Stimulated activated naive CD8-positive, alpha-beta T cell treated with anti-CD3 and anti-CD28 coated beads, Interleukin-15, amount 100 ng/mL, for 72 hours (primary cell): ENCODE measurements around the gene FOXN3.

Experiments used
- ATAC-seq: fragments of 150-1000 bp; cut with Tn5 transposase; 2 replicates; pipeline ENCODE4 v1.10.0; 2021; ENCODE audit warnings: mild to moderate bottlenecking, moderate library complexity
- DNase-seq, 2 donors: peaks; one replicate each; pipeline ENCODE4 v3.0.0; 2021 to 2022
- H3K27ac Mint-ChIP-seq, 2 donors: one replicate each; pipeline ENCODE4 v1.8.0; 2022; ENCODE audit warnings: mild to moderate bottlenecking in 2 of 2, mixed read lengths in 2 of 2, moderate library complexity in 2 of 2
- H3K27me3 Mint-ChIP-seq: one replicate; pipeline ENCODE4 v1.8.0; 2022; ENCODE audit warnings: mixed read lengths
- H3K4me1 Mint-ChIP-seq: one replicate; pipeline ENCODE4 v1.8.0; 2022; ENCODE audit warnings: mild to moderate bottlenecking, mixed read lengths
- H3K4me3 Mint-ChIP-seq, 2 donors: one replicate each; pipeline ENCODE4 v1.8.0; 2022; ENCODE audit warnings: mild to moderate bottlenecking in 2 of 2, mixed read lengths in 2 of 2, moderate library complexity in 1 of 2
- H3K9me3 Mint-ChIP-seq, 2 donors: one replicate each; pipeline ENCODE4 v1.8.0; 2022; ENCODE audit warnings: mixed read lengths in 2 of 2

FOXN3 gene

DNA sequence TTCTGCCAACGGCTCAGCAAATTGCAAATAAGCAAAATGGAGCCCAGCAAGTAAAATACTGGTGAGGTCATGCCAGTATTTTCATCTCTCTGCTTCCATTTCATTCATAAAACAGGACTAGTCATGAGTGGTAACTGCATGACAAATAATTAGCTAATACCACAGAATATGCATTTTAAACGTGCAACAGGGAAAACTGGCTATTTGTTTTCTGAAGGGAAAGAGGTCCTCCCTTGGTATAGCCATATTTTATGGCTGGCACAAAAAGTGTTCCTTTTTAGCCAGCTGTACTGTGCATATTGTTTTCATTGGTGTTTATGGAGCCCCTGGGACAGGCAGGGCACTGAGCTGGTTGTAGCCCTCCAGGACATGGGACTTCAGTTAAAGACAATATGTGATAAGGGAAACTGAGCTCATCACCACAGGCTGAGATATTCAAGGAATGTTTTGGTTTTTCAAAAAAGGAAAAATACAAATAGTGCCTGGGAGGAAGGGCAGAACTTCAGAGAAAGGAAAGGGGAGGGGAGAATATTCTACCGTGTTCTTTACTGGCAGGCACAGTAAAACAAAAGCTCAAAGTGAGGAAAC is 26.1 kb upstream of the FOXN3 start:
- Mint-ChIP-seq H3K4me3 (peak overlapping the region; percentile 59 to 69), H3K27ac (peak overlapping the region; percentile 69 to 88)
- DNase-seq = no peak

DNA sequence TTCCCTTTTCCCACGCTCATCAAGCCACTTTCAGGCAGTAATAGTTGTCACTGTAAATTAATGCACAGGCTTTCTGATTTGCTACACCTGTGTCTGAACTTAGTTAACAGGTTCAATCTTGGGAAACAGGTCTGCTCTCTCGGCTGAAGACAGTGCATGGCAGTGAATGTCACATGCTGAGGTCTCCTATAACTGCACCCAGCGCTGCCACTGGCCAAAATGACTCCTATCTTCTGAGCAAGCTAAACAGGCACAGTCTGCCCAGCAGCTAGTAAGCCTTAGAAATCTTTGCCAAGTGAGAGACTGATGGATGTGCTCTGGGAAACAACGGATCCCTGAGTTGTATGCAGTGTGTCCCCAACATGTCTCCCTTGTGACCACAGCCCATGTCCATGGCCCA is 25.2 kb upstream of the FOXN3 start:
- Mint-ChIP-seq H3K9me3 (peaks cover 0 to 2% of the 10 kb centered on the region in 2 donors), H3K4me3 (no peak overlapping the region), H3K27me3 (no peaks in the 10 kb centered on the region), H3K27ac (peak overlapping the region in 1 of 2 donors; percentile 72), H3K4me1 (peaks cover 67% of the 10 kb centered on the region)
- ATAC-seq (no peak), DNase-seq (no peak)

More for the DNA sequence above, 26.1 kb upstream of the FOXN3 start:
- Mint-ChIP-seq H3K9me3 (no peaks in the 10 kb centered on the region), H3K4me1 (peaks cover 73% of the 10 kb centered on the region), H3K27me3 (no peaks in the 10 kb centered on the region)
- no peak for ATAC-seq

DNA sequence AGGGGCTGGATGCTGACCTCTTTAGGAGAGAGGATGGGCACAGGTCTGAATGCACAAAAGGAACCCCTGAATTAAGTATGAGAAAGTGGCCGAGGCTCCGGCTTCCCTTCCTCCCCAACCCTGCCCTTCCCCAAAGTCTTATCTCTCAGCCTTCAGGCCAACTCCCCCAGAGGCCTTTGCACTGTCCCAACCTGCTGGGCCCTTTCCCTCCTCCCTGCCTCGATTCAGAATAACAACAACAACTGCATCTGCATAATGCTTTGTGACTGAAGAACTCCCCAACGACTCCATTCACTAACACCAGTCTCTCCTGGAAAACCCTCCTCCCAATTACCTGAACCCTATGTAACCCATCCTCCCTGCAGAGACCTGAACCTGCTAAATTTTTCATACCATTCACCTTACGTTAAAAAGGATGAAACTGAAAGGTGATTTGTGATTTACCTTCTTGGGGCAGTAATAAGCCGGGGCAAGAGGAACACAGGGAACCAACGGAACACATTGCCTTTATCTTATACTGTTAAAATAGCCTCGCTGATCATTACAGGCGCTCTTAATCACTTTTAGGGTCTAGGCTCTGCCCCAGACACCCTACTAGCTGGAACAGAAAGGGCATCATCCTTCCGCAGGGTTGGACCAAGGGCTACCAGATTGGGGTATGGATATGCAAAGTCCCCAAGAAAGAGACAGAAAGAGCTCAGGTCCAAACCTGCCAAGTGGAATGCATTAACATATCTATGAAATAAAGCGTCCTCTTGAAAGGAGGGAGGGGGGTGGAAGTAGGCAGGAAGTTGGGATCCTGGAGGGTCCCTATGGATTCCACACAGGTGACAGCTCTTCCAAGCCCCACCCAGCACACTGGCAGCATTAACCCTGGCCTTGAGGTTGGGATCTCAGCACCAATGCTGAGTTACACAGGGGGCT is 24.2 kb upstream of the FOXN3 start:
- DNase-seq = no peak
- H3K9me3 Mint-ChIP-seq = peaks cover 0 to 5% of the 10 kb centered on the region in 2 donors
- peaks cover 70% of the 10 kb centered on the region for H3K4me1 Mint-ChIP-seq
- ATAC-seq = no peak
- no peaks in the 10 kb centered on the region for H3K27me3 Mint-ChIP-seq
- peak overlapping the region in 1 of 2 donors; percentile 41 for H3K27ac Mint-ChIP-seq
- H3K4me3 Mint-ChIP-seq = no peak overlapping the region

DNA sequence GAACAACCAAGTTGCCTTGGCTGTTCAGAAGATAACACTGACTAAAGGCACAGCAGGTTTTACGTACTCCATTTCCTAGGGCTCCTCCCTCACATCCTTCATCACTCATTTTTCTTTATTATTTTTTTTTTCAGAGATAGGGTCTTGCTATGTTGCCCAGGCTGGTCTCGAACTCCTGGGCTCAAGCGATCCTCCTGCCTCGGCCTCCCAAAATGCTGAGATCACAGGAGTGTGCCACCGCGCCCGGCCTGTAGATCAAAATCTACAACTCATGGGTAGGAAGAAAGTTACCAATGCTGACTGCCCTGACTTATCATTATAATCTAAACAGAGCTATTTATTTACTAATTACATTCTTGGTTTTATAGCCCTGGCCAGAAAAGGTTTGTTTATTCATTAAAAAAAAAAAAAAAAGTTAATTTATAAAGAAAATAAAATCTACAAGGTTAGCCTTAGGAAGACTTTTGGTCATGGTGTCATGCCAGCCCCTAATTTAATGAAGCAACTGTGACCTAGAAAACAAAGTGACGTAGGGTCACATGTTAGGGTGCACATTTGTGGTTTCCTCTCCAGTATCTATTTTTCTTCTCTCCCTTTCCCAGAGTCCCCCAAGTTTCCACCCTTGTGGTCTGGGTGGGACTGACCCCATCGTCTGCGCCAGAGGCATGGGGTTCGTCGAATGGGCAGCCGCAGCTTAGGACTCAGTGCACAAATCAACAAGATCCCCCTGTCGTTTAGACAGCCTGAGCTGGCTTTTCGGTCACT is 19.0 kb upstream of the FOXN3 start:
- Mint-ChIP-seq H3K4me3 (no peak overlapping the region), H3K27me3 (no peaks in the 10 kb centered on the region), H3K9me3 (peaks cover 0 to 5% of the 10 kb centered on the region in 2 donors), H3K27ac (peak overlapping the region; percentile 72 to 82), H3K4me1 (peaks cover 68% of the 10 kb centered on the region)
- DNase-seq (no peak), ATAC-seq (no peak)

DNA sequence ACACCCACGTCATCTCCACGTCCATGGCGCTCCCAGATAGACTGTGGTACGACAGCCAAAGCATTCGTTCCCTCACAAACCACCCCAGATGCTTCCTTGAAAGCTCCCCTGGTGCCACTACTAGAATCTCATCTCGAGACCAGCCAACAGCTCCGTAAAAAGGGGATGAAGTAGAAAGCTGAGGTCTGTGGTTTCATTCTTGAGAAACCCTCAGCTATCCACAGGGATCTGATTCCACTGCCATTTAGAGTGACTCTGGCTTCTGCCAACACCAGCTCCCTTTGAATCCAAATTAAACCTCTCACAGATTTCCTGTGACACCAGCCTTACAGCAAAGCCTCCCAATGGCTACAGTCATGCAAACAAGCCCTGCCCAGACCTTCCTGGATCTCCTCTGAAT is 18.5 kb upstream of the FOXN3 start:
- H3K9me3 Mint-ChIP-seq = peaks cover 0 to 5% of the 10 kb centered on the region in 2 donors
- no peaks in the 10 kb centered on the region for H3K27me3 Mint-ChIP-seq
- DNase-seq = no peak
- ATAC-seq = no peak
- no peak overlapping the region for H3K4me3 Mint-ChIP-seq
- peaks cover 68% of the 10 kb centered on the region for H3K4me1 Mint-ChIP-seq
- H3K27ac Mint-ChIP-seq = peak overlapping the region in 1 of 2 donors; percentile 23

DNA sequence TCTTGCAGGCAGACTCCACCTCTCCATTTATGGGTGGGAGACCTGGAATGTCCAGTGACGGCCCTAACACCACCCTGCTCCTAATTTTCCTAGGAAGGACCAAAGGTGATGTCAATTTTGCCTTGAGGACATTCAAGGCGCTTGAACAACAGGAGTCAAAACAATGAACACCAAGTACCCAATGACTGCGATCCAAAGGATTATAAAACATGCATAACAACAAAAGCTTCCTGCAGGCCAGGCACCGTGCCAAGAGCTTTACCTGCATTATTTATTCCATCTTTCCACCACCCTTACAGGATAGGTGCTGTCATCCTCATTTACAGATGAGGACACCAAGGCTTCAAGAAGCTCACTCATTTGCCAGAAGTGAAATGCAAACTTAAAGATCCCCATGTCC is 15.2 kb upstream of the FOXN3 start:
- H3K9me3 Mint-ChIP-seq = peaks cover 0 to 3% of the 10 kb centered on the region in 2 donors
- no peaks in the 10 kb centered on the region for H3K27me3 Mint-ChIP-seq
- H3K27ac Mint-ChIP-seq = no peak overlapping the region
- peaks cover 85% of the 10 kb centered on the region for H3K4me1 Mint-ChIP-seq
- ATAC-seq (no peak), DNase-seq (no peak)
- no peak overlapping the region for H3K4me3 Mint-ChIP-seq

DNA sequence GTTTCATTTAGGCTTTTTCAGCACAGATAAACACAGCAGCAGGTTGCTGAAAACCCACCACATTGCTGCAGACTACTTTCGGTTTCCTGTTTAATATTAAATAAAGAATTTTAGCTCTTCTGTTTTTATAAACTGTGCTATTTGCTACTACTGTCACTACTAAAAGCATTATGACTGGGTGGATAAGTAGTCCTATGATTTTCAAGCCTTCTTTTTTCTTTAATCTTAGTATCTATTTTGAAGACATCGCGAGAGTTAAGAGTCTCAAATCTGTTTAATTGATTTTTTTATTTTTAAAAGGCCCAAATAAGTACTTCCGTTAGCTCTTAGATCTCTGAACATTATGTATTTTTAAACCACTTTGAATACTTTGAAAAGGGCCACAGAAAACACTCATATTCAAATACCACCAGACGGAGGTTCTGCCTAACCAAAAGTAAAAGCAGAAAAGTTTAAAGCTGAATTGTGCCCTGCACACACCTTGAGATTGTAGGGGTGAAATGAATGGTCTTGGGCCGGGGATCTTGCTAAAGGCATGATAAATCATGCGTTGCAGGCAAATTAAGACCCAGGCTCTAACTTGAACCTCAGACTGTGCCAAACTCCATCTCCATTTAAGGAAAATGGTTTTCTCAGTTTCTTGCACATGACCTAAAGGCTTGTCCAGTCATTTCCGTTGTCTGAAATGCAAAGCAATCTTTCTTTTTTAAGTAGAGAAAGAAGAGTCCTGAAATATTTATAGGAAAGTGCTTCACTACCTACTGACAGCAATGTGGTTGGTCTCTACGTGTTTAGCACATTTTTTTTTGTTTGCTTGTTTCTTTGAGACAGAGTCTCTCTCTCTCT is 13.6 kb upstream of the FOXN3 start:
- Mint-ChIP-seq H3K27ac (peak overlapping the region; percentile 32 to 96), H3K9me3 (no peaks in the 10 kb centered on the region), H3K4me3 (peak overlapping the region; percentile 72 to 93), H3K27me3 (no peaks in the 10 kb centered on the region), H3K4me1 (peaks cover 85% of the 10 kb centered on the region)
- peak; percentile 92 for ATAC-seq
- peak; percentile 62 to 79 for DNase-seq

DNA sequence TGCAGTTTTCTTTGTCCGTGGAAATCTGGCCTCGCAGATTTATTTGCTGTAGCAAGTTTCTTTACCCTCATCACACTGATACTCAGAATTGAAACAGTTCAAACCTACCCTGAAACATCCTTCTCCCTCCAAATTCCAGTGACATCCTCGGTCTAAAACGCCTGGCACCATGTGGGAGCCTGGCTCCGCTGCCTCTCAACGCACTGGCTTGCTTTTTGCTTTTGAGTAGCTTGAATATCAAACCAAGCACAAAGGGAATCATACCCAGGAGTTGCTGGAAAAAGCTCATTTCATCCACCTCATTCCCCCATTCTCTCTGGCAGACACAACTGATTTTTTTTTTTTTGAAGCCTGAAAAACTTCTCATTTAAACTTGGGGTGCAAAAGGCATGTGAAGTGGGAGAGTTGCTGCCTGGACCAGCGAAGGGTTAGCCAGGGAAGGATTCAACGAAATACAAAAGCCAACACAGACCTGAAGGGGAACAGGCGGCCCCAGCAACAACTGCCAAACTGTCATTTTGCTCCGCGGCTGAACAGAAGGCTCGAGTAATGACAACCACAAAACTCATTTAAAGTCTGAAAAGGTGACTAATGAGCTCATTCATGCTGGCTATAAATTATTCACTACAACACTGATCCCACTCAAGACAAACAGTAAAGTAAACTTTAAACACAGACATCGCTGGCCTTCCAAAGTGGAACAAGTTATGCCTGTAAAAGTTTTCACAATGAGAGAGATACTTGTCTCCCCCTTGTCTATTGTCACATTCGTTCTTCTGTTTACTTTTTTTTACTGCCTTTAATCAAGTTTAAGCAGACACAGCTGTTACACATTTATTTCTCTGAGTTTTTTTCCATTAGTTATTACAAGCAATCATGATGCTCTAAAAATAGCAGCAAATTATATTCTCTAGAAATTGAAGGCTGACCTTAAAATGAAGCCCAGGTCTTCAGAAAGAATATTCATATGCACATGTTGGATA is 12.5 kb upstream of the FOXN3 start:
- DNase-seq = peak; percentile 45 to 72
- H3K4me1 Mint-ChIP-seq = peaks cover 80% of the 10 kb centered on the region
- H3K27ac Mint-ChIP-seq = peak overlapping the region; percentile 98 to 99
- peak overlapping the region; percentile 72 to 93 for H3K4me3 Mint-ChIP-seq
- H3K27me3 Mint-ChIP-seq = no peaks in the 10 kb centered on the region
- H3K9me3 Mint-ChIP-seq = no peaks in the 10 kb centered on the region
- ATAC-seq = peak; percentile 67

DNA sequence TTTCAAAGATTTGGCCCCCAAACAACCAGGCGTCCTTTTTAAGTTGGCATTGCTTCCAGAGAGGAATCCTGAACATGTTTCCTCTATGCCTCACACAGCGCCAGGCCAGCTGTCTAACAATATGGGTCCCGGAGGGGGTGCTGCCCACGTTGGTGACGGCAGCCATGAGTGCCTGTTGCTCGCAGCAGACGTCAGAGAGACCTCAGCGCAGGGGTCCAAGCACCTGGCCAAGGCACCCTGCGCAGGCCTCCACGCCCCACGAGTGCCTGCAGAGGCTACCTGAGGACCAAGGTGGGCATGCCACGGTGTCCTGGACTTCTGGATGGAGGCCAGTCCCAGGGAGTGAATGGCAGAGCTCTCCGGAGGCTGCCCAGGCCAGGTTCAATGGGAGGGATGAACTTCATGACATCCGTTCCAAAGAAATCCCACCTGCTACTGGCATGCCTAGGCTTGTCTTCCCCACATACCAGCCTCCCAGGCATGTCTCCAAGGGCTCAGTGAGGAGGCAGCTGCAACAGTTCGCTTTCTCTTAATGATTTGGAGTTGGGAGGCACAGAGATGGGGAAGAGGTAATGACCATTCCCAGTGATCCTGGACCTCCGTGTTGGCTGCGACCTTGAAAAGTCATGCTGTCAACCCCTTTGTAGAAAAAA is 11.6 kb upstream of the FOXN3 start:
- DNase-seq (no peak), ATAC-seq (no peak)
- no peaks in the 10 kb centered on the region for H3K9me3 Mint-ChIP-seq
- H3K27ac Mint-ChIP-seq = peak overlapping the region; percentile 98 to 99
- no peaks in the 10 kb centered on the region for H3K27me3 Mint-ChIP-seq
- H3K4me3 Mint-ChIP-seq = peak overlapping the region; percentile 72 to 93
- H3K4me1 Mint-ChIP-seq = peaks cover 85% of the 10 kb centered on the region

DNA sequence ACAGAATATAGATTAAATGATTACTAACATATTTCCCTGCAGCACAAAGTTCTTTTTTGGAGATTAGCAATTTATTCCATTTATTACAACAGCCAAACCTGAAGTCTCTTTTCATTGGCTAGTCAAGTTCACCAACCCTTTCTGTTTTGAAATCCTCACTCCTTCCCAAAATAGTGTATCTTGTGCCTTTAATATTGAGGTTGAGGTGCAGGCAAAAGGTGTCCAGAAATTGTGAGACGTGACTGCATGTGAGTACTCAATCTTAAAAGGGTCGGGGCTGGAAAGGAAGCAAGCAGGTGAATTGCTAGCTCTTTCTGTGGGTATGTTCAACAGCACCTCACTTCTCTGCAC is 11.1 kb upstream of the FOXN3 start:
- Mint-ChIP-seq H3K9me3 (no peaks in the 10 kb centered on the region), H3K4me1 (peaks cover 90% of the 10 kb centered on the region), H3K27me3 (no peaks in the 10 kb centered on the region), H3K4me3 (peak overlapping the region; percentile 72 to 93), H3K27ac (peak overlapping the region; percentile 87 to 99)
- DNase-seq (no peak), ATAC-seq (no peak)

DNA sequence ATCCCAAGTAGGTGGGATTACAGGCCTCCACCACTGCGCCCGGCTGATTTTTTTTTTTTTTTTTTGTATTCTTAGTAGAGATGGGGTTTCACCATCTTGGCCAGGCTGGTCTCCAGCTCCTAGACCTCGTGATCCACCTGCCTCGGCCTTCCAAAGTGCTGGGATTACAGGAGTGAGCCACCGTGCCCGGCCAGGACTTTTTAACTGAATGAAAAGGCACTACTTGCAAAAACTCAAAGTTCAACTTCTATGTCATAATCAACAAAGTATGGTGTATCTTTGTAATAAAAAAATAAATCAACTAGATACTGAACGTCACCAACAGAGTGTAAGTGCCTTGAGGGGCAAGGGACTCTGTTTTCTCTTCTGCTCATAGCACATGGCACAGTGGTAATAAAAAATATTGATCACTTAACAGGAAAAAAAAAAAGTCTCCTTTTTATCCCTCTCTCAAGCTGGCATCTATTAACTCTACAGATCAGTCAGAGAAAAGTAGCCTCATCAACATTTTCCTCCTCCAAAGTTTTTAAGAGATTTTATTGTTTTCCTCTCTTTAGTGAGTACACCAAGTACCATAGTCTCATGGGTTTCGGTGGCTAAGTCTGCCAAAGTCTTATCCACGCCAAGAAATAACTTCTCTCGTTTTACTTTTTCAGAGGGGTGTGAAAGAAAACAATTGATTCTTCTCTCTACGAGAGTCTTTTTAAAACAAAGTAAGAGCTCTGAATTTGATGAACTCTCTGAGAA is 10.6 kb upstream of the FOXN3 start:
- Mint-ChIP-seq H3K27ac (peak overlapping the region; percentile 87 to 99), H3K4me1 (peaks cover 91% of the 10 kb centered on the region), H3K9me3 (no peaks in the 10 kb centered on the region), H3K4me3 (peak overlapping the region; percentile 72 to 93), H3K27me3 (no peaks in the 10 kb centered on the region)
- ATAC-seq (no peak), DNase-seq (no peak)

DNA sequence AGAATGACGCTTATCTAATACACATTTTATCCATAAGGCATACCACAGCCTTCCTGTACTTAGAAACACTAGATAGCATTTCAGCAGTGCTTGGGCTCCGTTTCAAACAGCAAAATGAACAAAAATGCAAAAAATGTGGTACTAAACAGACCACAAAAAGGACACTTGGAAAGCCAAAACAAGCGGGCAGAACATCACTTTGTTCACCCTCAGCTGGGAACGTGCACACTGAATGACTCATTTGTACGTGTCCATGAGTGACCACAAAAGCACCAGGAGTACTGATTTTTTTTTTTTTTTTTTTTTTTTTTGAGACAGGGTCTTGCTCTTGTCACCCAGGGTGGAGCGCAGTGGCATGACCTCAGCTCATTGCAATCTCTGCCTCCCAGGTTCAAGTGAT is 8.9 kb upstream of the FOXN3 start:
- no peak overlapping the region for H3K27ac Mint-ChIP-seq
- ATAC-seq = peak; percentile 53
- H3K4me1 Mint-ChIP-seq = peaks cover 90% of the 10 kb centered on the region
- H3K4me3 Mint-ChIP-seq = peak overlapping the region; percentile 10 to 59
- H3K27me3 Mint-ChIP-seq = no peaks in the 10 kb centered on the region
- DNase-seq = peak in 1 of 2 donors; percentile 63
- no peaks in the 10 kb centered on the region for H3K9me3 Mint-ChIP-seq

DNA sequence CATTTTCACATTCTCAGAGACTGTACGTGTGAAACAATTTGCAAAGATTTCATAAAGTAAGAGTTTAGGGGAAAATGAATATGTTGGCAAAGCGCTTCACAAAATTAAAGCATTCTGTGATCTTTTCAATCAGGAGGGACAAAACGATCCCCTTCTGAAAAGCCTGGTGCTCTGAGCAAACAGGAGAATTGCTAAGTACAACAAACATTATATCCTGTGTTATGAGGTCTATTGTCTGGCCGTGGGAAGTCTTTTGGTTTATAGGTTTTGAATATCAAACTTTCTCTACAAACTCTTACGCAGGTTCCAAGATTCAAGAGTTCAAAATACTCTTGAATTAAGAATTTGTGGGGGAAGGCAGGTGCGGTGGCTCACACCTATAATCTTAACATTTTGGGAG is 7.2 kb upstream of the FOXN3 start:
- Mint-ChIP-seq H3K4me3 (peak overlapping the region; percentile 37 to 39), H3K4me1 (peaks cover 94% of the 10 kb centered on the region), H3K27me3 (no peaks in the 10 kb centered on the region), H3K9me3 (no peaks in the 10 kb centered on the region), H3K27ac (peak overlapping the region in 1 of 2 donors; percentile 34)
- DNase-seq (no peak), ATAC-seq (no peak)
